ENCODE data around the gene LMO1.

The LMO1 gene

GRCh38 chr11:8242499-8243280 lies 21.0 kb downstream of the LMO1 start:
- DNase-seq = no peak

GRCh38 chr11:8242118-8242475 lies 21.6 kb downstream of the LMO1 start:
- DNase-seq = no peak

GRCh38 chr11:8241373-8242117 lies 22.1 kb downstream of the LMO1 start:
- DNase-seq = no peak

GRCh38 chr11:8239536-8240228 lies 24.0 kb downstream of the LMO1 start:
- no peak for DNase-seq

GRCh38 chr11:8239040-8239439 lies 24.6 kb downstream of the LMO1 start:
- DNase-seq = no peak

- no peak for DNase-seq
Measured at GRCh38 chr11:8237453-8237852, 26.2 kb downstream of the LMO1 start.

- no peak for DNase-seq
Measured at GRCh38 chr11:8235925-8236324, 27.8 kb downstream of the LMO1 start.

GRCh38 chr11:8234910-8235309 lies 28.8 kb downstream of the LMO1 start:
- no peak for DNase-seq

- no peak for DNase-seq
Measured at GRCh38 chr11:8234425-8234821, 29.3 kb downstream of the LMO1 start.

GRCh38 chr11:8233691-8234424 lies 29.8 kb downstream of the LMO1 start:
- no peak for DNase-seq

GRCh38 chr11:8232849-8233606 lies 30.6 kb downstream of the LMO1 start:
- DNase-seq = no peak

- no peak for DNase-seq
Measured at GRCh38 chr11:8232414-8232813, 31.3 kb downstream of the LMO1 start.

- DNase-seq = no peak
Measured at GRCh38 chr11:8231979-8232378, 31.7 kb downstream of the LMO1 start.

- DNase-seq = no peak
Measured at GRCh38 chr11:8230921-8231847, 32.5 kb downstream of the LMO1 start.

GRCh38 chr11:8230178-8230859 lies 33.4 kb downstream of the LMO1 start:
- DNase-seq = no peak

- no peak for DNase-seq
Measured at GRCh38 chr11:8229299-8230177, 34.1 kb downstream of the LMO1 start.

GRCh38 chr11:8228231-8228630 lies 35.4 kb downstream of the LMO1 start:
- no peak for DNase-seq

GRCh38 chr11:8227156-8228152 lies 36.2 kb downstream of the LMO1 start:
- no peak for DNase-seq

Measured in activated CD4-positive, alpha-beta T cell treated with anti-CD3 and anti-CD28 coated beads for 48 hours (primary cell).